Sigmoid colon (tissue), 4 donors: ENCODE data around the gene ZNF141.

Experiments
- EP300 ChIP-seq, 4 donors: sonication (generic); formaldehyde crosslinking; IDR thresholded peaks; one replicate each; pipeline ENCODE4 v1.6.1; 2017; ENCODE audit warnings: antibody characterized with exemption in 4 of 4
- POLR2A ChIP-seq, 2 donors: fragments of 450-650 bp; IDR thresholded peaks; one replicate each; pipeline ENCODE4 v1.6.1; 2016; ENCODE audit warnings: antibody characterized with exemption in 2 of 2, mild to moderate bottlenecking in 2 of 2, moderate library complexity in 2 of 2
- POLR2AphosphoS5 ChIP-seq, 4 donors: sonication (generic); formaldehyde crosslinking; IDR thresholded peaks; one replicate each; pipeline ENCODE4 v1.6.1; 2017; ENCODE audit warnings: antibody characterized with exemption in 4 of 4
- TF ChIP-seq, protein P1 (sequence below), 4 experiments: fragments of 450-650 bp in 3 of 4; fragments of 200-600 bp in 1 of 4; IDR thresholded peaks; one replicate each; pipeline ENCODE4 v1.5.1; 2016 to 2019; ENCODE audit warnings: antibody characterized with exemption in 4 of 4, mild to moderate bottlenecking in 3 of 4, moderate library complexity in 2 of 4

DNA sequence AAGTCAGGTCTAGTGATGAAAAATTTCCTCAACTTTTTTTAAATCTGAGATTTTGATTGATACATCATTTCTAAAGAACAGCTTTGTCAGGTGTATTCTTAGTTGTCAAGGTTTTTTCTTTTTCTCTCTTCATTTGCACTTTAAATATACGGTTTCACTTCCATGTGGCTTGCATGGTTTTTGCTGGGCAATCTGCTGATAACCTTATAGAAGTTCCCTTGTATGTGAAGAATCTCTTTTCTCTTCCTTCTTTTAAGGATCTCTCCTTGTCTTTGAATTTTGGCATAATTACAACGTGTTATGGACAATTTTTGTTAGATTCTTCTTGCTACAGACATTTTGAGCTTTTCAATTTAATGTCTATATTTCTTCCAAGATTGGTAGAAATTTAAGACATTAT is 85.0 kb downstream of the ZNF141 start:
- TF ChIP-seq EP300 (IDR thresholded peaks at IDR 0.05) = no peak
- no peak for TF ChIP-seq POLR2A (IDR thresholded peaks at IDR 0.05)
- TF ChIP-seq, protein P1, sequence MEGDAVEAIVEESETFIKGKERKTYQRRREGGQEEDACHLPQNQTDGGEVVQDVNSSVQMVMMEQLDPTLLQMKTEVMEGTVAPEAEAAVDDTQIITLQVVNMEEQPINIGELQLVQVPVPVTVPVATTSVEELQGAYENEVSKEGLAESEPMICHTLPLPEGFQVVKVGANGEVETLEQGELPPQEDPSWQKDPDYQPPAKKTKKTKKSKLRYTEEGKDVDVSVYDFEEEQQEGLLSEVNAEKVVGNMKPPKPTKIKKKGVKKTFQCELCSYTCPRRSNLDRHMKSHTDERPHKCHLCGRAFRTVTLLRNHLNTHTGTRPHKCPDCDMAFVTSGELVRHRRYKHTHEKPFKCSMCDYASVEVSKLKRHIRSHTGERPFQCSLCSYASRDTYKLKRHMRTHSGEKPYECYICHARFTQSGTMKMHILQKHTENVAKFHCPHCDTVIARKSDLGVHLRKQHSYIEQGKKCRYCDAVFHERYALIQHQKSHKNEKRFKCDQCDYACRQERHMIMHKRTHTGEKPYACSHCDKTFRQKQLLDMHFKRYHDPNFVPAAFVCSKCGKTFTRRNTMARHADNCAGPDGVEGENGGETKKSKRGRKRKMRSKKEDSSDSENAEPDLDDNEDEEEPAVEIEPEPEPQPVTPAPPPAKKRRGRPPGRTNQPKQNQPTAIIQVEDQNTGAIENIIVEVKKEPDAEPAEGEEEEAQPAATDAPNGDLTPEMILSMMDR (IDR thresholded peaks at IDR 0.05) = no peak
- TF ChIP-seq POLR2AphosphoS5 (IDR thresholded peaks at IDR 0.05) = no peak
